HG02642 (cell line): ENCODE data around the gene LMF1.

ENCODE experiments used
- ATAC-seq: cut with Tn5 transposase; IDR thresholded peaks from one replicate; pipeline ENCODE4 v1.9.1; 2021; ENCODE audit warnings: mild to moderate bottlenecking; ENCODE audit not compliant: unreplicated experiment, poor library complexity

The LMF1 gene

GRCh38 chr16:918068-918467, 52.7 kb downstream of the LMF1 start:
- no peak for ATAC-seq

GRCh38 chr16:917591-918061, 53.2 kb downstream of the LMF1 start:
- ATAC-seq: no peak

- no peak for ATAC-seq
Measured at GRCh38 chr16:916035-916799, 54.6 kb downstream of the LMF1 start.

- no peak for ATAC-seq
Measured at GRCh38 chr16:915546-915945, 55.2 kb downstream of the LMF1 start.

- no peak for ATAC-seq
Measured at GRCh38 chr16:914440-914839, 56.3 kb downstream of the LMF1 start.

- no peak for ATAC-seq
Measured at GRCh38 chr16:913817-914439, 56.9 kb downstream of the LMF1 start.

- ATAC-seq: no peak
Measured at GRCh38 chr16:912684-913613, 57.8 kb downstream of the LMF1 start.

- no peak for ATAC-seq
Measured at GRCh38 chr16:912322-912683, 58.5 kb downstream of the LMF1 start.

- ATAC-seq: no peak
Measured at GRCh38 chr16:911604-912321, 59.0 kb downstream of the LMF1 start.

GRCh38 chr16:911101-911500, 59.7 kb downstream of the LMF1 start:
- ATAC-seq: no peak

- ATAC-seq: no peak
Measured at GRCh38 chr16:910181-910580, 60.6 kb downstream of the LMF1 start.

GRCh38 chr16:909281-910000, 61.3 kb downstream of the LMF1 start:
- ATAC-seq: no peak

- no peak for ATAC-seq
Measured at GRCh38 chr16:908526-909155, 62.1 kb downstream of the LMF1 start.

- no peak for ATAC-seq
Measured at GRCh38 chr16:907842-908241, 62.9 kb downstream of the LMF1 start.

- ATAC-seq: no peak
Measured at GRCh38 chr16:907361-907760, 63.4 kb downstream of the LMF1 start.

- no peak for ATAC-seq
Measured at GRCh38 chr16:906296-906695, 64.5 kb downstream of the LMF1 start.

- ATAC-seq: no peak
Measured at GRCh38 chr16:901715-902601, 68.8 kb downstream of the LMF1 start.

- ATAC-seq: no peak
Measured at GRCh38 chr16:901149-901548, 69.6 kb downstream of the LMF1 start.
